Omental fat pad (tissue), 4 donors: ENCODE results near the gene CTSA. TPM values are rescaled to one million over a fixed set of nuclear protein-coding genes. Genes with fewer than 3 reads are reported as not detected.

Experiments used
- ATAC-seq: fragments of 150-250 bp; one replicate; pipeline ENCODE4 v1.9.1; 2016; ENCODE audit warnings: mild to moderate bottlenecking, moderate library complexity; ENCODE audit not compliant: low FRiP score
- DNase-seq: peaks from one replicate; pipeline ENCODE4 v3.0.0-alpha.2; 2019; ENCODE audit warnings: low spot score
- CTCF ChIP-seq, 3 donors: fragments of 450-650 bp; IDR thresholded peaks; one replicate each; pipeline ENCODE4 v1.5.1; 2016 to 2017; ENCODE audit warnings: antibody characterized with exemption in 3 of 3, mild to moderate bottlenecking in 3 of 3, moderate library complexity in 2 of 3
- total RNA-seq, 4 donors: library from RNA; depleted of rRNA; stranded (reverse); fragments of >200 nt; gene quantifications; one replicate each; pipeline ENCODE4 v1.1.0, GENCODE V29; 2016

CTSA gene
- total RNA-seq, 4 donors from 2014 or later, result 79.2 to 148 (median 85.9) TPM

- DNase-seq (no peak), ATAC-seq (no peak)
- TF ChIP-seq CTCF (IDR thresholded peaks at IDR 0.05), result no peak
Observed at GRCh38 chr20:45944151-45944964, 53.2 kb downstream of the CTSA start.

GRCh38 chr20:45944965-45945677 lies 54.0 kb downstream of the CTSA start:
- DNase-seq (no peak), ATAC-seq (no peak)
- TF ChIP-seq CTCF (IDR thresholded peaks at IDR 0.05), result no peak

GRCh38 chr20:45945678-45946148 lies 54.6 kb downstream of the CTSA start:
- TF ChIP-seq CTCF (IDR thresholded peaks at IDR 0.05), result no peak
- no peak for DNase-seq
- no peak for ATAC-seq

GRCh38 chr20:45946149-45946970 lies 55.2 kb downstream of the CTSA start:
- no peak for TF ChIP-seq CTCF (IDR thresholded peaks at IDR 0.05)
- ATAC-seq (peak; percentile 62), DNase-seq (peak; percentile 44)

GRCh38 chr20:45947110-45947866 lies 56.2 kb downstream of the CTSA start:
- ATAC-seq, result no peak
- TF ChIP-seq CTCF (IDR thresholded peaks at IDR 0.05), result no peak

GRCh38 chr20:45948261-45948733 lies 57.2 kb downstream of the CTSA start:
- DNase-seq (no peak), ATAC-seq (no peak)
- no peak for TF ChIP-seq CTCF (IDR thresholded peaks at IDR 0.05)

More at GRCh38 chr20:45947110-45947866, 56.2 kb downstream of the CTSA start:
- DNase-seq, result no peak
